Measurements from ENCODE around the gene FAM47E.
"Not testable (repeated sequence)": the region's sequence is repeated elsewhere in the genome, so short reads cannot be mapped to it uniquely, and the experiment has no call there.

FAM47E gene

DNA sequence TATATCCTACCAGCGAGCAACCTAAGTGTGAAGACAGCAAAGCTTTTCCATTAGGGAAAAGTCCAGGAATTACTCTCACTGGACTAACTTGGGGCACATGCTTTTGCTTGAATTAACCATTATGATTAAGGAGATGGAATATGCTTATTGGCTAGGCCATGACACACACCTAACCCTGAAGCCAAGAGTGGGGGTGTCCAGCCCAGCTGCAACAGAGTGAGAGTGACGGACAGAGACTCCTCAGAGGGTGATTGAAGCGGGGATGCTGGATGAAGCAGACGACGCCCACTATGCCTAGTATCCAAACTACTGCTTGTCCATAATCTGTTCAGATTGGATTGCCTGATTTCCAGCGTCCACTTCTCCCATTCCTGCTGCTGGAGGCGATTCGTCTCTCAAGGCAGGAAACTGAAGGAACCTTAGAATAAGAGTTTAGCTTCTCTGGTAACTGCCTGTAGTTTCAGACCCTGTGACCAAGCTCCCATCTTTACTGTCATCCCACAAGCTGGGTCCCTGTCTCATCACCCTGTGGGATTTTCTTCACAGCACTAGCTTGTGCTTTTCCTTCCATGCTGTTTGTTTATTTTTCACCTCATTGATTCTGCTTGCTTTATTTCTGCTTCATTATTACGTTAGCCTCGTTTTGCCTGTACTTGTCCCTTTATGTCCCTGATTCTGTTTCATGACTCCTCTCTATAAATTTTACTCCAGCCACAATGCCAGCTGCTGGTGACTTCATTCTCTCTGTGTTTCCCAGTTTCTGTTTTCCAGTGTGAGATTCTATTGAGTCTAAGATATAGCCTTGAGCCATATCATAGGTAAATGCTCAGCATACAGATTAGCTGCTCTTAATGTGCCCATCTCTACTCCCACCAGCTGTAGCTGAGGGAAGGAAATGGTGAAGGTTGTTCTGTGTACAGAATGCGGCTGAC, 19.0 kb downstream of the FAM47E start:
- peak in 2 of 3 experiments; percentile 10 to 62 for DNase-seq

DNA sequence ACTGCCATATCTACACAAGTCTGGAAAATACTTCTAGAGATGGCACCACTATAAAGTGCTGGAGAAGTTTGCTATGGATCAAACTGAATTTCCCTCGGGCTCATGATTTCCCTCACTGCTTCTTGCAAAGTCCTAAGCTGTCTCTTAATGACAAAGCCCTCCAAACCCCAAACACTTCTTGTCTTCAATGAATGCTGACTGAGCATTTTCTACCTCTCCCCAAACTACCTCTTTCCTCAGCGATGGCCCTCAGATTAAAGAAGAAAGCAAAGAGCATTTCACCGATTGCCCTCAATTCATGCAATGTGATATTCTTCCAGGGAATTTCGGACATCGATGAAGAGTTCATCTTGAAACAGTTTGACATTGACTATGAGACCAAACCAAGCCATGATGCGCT, 19.7 kb downstream of the FAM47E start:
- DNase-seq, result no peak

DNA sequence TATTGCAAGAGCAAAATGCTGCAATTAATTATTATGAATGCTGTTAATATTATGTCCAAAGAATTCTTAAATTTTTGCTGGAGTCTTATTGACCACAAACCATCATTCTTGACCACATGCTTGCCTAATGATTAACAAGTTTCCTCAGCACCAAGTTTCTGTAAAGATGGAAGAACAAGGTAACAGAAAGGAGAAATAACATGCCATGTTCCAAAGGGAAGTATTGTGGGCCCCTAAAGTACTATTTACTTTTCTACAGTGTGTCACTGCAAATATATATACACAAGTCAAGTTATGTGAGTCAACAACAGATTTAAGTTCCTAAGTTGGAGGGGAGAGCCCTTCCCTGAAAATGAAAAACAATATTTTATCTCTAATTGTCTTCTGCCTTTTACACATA, 20.6 kb downstream of the FAM47E start:
- DNase-seq, result no peak

DNA sequence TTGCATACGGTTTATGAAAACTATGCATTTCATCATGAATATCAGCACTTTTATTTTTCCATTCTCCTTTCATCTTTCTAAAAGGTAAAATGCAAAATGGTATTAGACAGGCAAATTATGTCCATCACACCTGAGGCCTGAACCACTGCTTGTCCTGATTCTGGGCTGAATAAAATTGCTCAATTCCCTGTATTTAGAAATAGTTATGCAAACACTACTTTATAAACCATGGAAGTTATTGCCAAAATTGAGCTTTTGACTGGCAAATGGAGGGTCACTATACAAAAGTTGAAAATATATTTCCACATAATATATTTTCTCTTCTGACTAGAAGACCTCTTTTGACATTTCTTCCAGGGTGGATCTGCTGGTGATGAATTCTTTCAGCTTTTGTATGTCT, 21.1 kb downstream of the FAM47E start:
- DNase-seq, result no peak

DNA sequence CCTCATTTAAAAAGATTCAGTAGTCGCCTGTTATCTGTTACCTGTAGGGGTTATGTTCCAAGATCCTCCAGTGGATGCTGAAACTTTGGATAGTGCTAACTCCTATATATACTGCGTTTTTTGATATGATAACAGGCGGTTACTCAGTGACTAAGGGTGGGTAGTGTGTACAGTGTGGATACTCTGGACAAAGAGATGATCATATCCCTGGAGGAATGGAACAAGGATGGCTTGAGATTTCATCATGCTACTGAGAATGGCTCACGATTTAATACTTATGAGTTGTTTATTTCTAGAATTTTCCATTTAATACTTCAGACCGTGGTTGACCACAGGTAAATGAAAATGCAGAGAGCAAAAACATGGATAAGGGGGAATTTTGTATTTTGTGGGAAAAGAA, 21.5 kb downstream of the FAM47E start:
- no peak for DNase-seq

DNA sequence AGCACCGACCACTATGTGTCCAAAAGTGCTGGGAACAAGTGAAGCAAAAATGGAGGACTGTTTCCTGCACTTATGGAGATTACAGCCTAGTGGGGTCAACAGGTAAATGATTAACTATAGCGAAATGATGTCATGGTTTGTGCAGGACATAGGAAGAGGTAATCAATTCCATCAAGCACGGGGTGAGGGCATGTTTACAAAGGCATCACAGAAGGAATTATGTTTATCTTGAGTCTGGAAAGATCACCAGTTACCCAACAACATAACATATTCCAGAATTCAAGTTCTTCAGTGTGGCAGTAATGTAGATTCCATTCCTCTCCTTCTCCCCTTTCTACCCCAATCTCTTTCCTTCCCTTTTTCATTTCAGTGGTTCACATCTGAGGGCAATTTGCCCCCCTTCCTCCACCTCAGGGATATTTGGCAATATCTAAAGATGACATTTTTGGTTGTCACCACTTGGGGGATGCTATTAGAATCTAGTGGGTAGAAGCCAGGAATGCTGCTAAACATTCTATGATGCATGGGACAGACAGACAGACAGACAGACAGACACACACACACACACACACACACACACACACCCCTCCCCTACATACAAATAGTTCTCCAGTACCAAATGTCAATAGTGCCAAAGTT, 24.1 kb downstream of the FAM47E start:
- no peak for DNase-seq

DNA sequence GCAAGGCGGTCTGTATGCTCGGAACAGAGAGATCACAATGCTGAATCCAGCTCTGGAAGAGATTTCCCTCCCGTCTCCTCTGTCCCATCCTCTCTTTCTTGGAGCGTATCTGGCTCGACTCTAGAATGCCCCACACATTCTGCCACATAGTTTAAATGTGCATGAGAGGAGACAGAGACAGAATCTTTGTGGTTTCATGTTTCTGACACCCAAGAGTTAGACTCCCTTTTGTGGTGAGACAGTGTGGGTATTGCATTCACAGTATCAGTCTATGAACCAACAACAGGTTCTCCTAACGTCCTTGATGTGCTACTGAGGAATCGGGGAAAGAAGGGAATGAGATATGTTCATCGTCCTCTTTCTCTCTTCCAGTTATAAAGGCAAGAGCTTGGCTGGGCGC, 25.3 kb downstream of the FAM47E start:
- no peak for DNase-seq

DNA sequence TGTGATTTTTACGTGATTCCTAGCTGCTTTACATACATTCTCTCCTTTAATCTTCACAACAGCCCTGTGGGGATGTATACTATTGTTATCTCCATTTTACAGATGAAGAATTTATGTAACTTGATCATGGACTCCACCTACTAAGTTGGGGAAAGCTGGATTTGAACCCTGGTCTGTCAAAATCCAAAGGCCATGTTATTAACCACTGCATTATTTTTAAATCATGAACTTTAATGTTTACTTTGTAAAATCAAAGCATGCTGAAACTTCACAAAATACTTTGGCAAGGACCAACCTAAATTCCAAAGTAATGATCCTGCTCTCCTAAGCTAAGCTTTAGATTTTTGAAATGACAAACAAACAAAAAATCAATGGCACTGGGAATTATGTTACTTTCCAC, 26.1 kb downstream of the FAM47E start:
- DNase-seq, result no peak

DNA sequence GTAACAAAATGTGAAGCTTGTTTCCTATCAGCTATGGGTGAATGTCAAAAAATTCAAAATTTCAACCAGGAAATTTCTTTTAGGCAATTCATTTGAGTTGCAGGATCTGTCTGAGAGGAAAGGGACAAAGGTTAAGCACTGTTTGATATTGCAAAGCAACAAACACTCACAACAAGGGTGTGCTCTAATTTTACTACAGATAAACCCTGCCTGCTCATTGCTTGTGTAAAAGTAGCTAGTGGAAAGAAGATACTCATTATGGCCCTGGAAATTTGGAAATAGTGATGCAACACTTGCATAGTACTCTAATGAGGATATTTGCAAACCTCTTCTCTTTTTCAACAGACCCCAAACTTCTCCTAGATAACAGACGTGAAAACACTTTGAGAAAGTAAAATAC, 27.1 kb downstream of the FAM47E start:
- no peak for DNase-seq

DNA sequence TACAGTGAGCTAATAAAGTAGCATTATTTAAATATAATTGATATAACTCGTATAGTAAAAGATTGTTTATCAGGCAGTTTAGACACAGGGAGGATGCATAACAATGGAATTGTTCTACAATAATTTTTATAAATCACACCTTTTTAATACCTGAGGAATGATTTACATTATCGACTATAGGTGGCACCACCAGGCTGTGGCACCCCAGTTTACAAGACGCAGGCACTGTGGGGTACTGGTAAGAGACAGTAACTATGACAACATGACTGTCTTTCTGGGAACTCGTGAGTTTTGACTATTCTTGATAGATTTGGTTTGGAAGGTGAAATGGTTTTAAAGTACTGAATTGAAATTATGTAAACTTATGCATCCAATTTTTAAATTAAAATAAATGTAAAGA, 27.9 kb downstream of the FAM47E start:
- DNase-seq, result no peak

DNA sequence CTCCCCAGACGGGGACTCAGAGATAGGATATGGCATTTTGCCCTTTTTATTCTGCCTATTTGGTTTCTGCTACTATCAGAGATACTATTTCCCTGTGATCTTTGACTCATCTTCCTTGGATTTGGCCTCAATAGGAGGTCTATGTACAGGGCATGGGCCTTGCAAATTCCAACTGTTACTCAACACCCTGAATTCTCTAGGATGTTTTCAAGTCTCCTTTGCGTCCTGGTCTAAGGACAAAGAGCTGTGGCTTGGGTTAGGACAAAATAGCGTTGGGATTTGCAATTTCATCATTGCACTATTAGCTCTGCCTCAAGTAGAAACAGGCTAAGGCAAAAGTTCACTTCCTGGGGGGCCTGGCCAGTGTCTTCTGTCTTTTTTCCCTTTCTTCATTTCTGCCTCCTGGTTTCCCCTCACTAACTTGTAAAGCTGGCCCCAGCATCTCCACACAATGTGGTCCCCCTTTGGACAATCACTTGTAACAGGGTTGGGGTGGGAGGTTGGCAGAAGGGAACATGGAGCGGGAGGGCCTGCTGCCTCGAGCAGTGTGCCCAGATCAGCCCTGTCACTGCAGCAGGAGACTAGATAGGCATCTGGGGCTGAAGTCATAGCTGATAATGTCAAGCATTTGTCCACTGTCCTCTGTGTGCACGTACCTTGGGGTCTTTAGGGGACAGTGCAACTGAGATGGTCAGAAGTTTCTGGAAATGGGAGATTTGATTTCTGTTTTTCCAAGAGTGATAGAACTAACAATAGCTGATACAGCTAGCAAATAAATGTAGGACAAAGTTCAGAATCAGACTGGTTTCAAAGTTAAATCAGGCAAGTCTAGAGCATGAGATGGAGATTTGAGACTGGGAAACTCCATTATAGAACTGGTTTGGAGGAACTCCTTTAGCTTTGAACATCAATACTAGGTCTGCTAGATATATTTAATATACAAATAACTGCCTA, 29.2 kb downstream of the FAM47E start:
- no peak for DNase-seq

DNA sequence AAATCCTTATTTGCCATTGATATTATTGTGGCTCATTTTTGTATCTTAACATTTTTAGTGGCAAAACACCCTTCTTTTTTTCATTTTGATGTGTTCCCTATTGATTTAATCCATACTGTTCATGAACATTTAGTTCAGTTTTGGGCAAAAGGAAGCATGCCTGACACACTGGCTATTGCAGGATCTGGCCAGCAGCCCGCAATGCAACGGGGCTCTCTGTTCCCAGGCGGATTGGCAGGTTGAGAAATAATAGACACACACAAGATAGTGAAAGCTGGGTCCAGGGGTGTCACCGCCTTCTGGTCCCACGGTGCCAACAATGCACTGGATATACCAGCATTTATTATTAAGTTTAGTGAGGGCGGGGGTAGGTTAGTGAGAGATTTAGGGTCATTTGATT, 30.1 kb downstream of the FAM47E start:
- DNase-seq, result not testable (repeated sequence)

DNA sequence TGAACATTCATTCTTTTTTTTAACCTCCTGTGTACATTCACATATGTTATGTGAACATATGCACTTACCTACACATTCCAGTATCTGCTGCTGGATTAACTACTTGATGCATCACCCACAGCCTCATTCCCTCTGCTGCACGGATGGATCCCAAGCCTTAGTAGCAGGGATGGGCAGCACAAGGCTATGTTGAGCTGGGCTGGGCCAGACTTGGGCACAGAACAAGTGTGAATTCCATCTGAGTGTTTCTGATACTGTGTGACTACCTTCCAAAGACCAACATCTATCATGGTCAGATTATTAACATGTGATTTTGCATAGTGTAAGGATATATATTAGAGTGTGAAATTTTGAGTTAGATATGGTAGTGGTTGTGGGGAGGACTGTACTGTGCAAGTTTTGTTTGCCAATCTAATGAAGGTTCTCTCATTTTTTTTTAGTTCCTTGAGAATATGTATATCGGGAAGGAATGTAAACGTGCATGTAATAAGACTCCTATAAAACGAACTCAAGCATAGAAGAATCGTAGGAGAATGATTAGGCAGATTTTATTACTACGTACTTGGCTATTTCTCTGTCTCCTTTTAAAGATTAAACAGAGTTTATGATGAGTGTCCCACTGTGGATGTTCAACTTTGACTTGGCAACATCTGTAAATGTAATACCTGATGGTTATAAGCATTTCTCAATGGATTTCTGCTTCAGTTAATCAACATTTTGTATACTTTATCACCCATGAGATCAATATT, 31.6 kb downstream of the FAM47E start:
- no peak for DNase-seq

DNA sequence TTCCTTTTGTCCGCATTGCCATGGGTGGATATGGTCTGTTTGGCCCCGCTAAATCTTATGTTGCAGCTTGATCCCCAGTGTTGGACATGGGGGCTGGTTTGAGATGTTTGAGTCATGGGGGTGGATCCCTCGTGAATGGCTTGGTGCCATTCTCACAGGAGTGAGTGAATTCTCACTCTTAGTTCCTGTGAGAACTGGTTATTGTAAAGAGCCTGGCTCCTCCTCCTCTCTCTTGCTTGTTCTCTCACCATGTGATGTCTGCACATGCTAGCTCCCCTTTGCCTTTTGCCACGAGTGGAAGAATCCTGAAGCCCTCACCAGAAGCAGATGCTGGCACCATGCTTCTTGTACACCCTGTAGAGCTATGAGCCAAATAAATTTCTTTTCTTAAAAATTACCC, 32.4 kb downstream of the FAM47E start:
- DNase-seq, result no peak

DNA sequence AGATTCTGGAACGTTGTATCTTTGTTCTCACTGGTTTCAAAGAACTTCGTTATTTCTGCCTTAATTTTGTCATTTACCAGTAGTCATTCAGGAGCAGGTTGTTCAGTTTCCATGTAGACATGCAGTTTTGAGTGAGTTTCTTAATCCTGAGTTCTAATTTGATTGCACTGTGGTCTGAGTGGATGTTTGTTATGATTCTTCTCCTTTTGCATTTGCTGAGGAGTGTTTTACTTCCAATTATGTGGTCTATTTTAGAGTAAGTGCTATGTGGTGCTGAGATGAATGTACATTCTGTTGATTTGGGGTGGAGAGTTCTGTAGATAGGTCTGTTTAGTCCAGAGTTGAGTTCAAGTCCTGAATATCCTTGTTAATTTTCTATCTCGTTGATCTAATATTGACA, 36.3 kb downstream of the FAM47E start:
- not testable (repeated sequence) for DNase-seq

DNA sequence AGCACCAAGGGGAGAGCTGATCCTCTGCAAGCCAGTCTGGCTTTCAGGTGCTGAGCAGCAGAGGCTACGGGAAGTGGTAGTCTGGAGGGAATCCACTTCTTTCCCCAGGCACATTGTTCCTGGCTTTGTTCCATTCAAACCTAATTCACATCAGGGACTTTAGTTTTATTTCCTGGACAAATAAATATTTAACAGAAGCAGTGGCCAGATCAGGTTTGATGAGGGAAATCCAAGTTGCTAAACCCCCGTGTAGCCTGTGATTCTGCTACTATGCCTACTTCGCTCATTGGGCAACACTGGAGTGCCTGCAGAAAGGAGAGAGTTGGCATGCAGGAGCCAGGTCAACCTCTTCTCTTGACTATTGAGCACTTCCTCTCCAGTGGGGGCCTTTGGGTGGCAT, 41.2 kb downstream of the FAM47E start:
- no peak for DNase-seq

DNA sequence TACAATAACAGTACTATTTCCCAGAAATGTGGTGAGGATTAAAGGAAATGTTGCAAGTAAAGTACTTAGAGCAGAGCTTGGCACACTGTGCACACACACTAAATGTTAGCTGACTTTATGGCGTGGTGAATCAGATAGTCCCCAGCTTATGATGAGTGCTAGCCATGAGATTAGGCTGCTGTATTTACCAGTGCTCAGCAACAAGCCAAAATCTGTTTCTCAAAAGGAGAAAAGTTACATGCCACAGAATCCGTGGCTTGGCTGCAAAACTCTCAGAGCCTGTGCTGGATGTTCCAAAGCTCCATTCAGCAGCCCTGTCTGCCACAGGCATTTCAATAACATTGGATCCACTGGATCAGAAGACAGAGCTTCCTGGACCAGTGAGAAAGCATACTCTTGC, 42.3 kb downstream of the FAM47E start:
- DNase-seq, result no peak

DNA sequence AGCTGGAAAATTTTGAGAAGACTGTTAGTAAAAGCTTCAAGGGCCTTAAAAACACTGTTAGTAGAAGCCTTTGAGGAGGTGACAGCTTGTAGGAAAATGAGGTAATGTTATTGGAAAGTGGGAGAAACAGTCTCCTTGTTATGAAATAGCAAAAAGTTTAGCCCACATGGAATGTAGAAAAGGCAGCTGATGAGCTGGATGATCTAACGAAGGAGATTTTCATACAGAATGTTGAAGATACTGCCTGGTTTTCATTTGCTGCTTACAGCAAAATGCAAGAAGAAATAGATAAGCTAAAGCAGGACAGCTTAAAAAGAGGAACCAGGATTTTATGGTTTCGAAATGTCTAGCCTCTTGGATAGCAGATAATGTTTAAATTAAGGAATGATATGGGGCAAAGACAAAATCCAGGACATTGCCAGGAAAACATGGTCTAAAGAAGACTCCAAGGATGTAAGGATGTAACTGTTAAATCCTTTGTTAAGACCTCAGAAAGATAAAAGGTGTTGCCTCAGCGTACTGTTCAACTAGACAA, 44.8 kb downstream of the FAM47E start:
- DNase-seq, result no peak

DNA sequence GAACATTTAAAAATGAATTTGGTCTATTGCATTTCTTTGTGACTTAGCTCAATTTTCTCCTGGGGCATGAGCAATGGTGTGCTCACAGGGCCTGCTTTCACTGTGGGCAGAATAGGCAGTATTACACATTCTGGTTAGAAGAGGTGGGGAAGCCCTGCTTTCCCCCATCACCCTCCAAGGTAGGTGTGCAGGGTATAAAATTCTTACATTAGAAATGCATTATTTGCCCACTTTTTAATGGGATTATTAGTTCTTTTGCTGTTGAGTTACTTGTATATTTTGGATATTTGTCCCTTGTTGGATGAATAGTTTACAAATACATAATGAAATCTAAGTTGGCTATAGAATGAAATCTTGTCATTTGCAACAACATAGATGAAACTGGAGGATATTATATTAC, 46.7 kb downstream of the FAM47E start:
- DNase-seq, result no peak

DNA sequence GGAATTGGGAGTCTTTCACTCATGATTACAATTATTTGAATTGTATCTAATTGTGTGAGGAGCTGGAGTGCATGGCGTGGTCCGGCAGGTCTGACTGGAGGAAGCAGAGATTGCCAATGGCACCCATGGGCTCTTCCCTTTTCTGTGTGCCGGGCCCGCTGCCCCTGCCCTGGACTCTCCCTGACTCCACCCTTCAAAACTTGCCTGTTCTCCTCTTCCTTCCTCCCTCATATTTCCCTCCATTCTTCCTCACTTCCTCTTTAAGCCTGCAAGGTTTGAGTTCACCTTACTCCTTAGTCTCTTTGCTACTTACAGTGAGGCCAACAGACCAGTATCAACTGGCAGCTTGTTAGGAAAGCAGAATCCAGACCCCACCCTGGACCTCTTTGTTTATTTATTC, 48.5 kb downstream of the FAM47E start:
- no peak for DNase-seq

DNA sequence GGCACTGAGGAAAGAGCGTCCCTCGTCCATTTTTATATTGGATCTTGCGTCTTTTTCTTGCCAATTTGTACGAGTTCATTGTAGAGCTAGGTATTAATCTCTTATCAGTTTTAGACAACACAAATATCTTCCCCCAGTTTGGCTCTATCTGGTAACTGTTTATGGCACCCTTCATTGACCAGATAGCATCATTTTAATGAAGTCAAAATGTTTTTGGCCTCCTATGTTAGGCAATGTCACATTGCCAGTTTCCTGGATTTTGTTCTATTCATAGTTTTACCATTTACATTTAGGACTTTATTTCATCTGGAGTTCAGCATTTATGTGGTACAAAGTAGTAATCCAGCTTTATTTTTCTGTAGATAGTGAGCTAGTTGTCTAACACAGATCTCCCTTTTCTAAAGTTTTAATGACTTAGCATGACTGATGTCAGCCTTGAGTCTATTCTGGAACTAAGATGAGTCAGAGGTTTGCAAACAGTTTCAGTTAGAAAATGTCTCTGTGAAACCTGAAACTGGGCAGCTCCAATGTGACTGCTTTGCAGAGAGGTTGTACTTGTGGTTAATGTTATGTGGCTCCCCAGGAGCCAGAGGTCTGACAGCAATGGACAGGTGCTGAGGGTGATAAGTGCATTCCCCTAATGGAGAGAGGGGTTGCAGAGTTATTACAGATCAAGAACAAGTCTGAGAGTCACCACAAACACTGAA, 49.7 kb downstream of the FAM47E start:
- peak; percentile 6 to 81 (median 40) for DNase-seq

DNA sequence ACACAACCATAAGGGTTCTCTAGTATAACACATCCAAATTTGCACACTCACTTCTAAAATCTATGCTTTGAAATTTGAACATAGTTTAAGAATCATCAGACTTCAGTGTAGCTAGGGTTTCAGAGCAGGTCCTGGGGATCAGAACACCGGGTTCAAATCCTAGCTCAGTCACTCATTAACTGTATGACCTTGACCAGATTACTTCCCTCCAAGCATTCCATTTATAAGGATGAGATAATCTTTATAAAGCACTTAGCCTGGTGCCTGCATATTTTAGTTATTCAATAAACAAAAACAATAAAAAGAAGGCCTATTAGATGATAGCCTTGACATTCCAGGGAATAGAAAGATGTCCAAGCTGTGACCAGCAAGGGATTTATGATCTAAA, 50.2 kb downstream of the FAM47E start:
- no peak for DNase-seq
